GM12878 (cell line): ENCODE data around the gene FDX1. TPM values are rescaled to one million over a fixed set of nuclear protein-coding genes. Genes with fewer than 3 reads are reported as not detected.
A peak's percentile ranks its signal among the peaks of the same experiment; 100 is the strongest.

ENCODE experiments used
- ATAC-seq: fragments of 200-7000 bp; cut with Tn5 transposase; 3 replicates; pipeline ENCODE4 v1.9.1; 2020; ENCODE audit warnings: mild to moderate bottlenecking, moderate library complexity
- BruUV-seq: library from RNA; stranded (reverse); fragments of 400-500 nt; replicated peaks from 2 replicates; lab custom pipeline; 2021; lab: Mats Ljungman, UMichigan
- CTCF ChIA-PET: fragments of 300-600 bp; sonication (Branson Sonifier 250); formaldehyde crosslinking; extraction: SDS; loops from one replicate; lab custom pipeline; 2021; ENCODE audit warnings: inconsistent platforms; lab: Yijun Ruan, JAX
- POLR2A ChIA-PET: fragments of 350-600 bp; formaldehyde crosslinking; extraction: SDS; loops from one replicate; lab custom pipeline; 2021; ENCODE audit warnings: inconsistent platforms; lab: Charles Lee
- RAD21 ChIA-PET: fragments of 300-600 bp; sonication (Branson Sonifier 250); formaldehyde crosslinking; loops from one replicate; lab custom pipeline; 2023; ENCODE audit warnings: antibody characterized with exemption; ENCODE audit not compliant: unreplicated experiment; lab: Charles Lee
- SMC1A ChIA-PET: fragments of 300-600 bp; sonication (Branson Sonifier 250); formaldehyde crosslinking; loops from one replicate; lab custom pipeline; 2023; ENCODE audit not compliant: unreplicated experiment, uncharacterized antibody; lab: Charles Lee
- DNase-seq: peaks from one replicate; pipeline ENCODE4 v3.0.0-alpha.2; 2011; ENCODE audit warnings: low read depth, low spot score
- FAIRE-seq: peaks from 3 replicates; lab custom pipeline; 2011; peaks lifted over from hg19 to GRCh38; lab: Jason Lieb, UNC
- H2AFZ ChIP-seq: 2 replicates; pipeline ENCODE4 v1.6.0; 2011; ENCODE audit warnings: low read depth, low read length, control low read depth; ENCODE audit not compliant: control insufficient read depth
- H3K27ac ChIP-seq: 2 replicates; pipeline ENCODE4 v1.5.1; 2011; ENCODE audit warnings: control low read depth; ENCODE audit not compliant: control insufficient read depth, insufficient read depth
- H3K27me3 ChIP-seq, 2 experiments: replicated peaks in 1 of 2; 2 replicates each; pipeline versions ENCODE4 v1.6.0 to v1.6.1; 2011; ENCODE audit warnings: low read length in 1 of 2; ENCODE audit not compliant: control insufficient read depth in 2 of 2, insufficient read depth in 2 of 2
- H3K36me3 ChIP-seq, 2 experiments: 2 replicates each; pipeline ENCODE4 v1.5.1; 2011; ENCODE audit warnings: low read length in 1 of 2; ENCODE audit not compliant: control insufficient read depth in 2 of 2, insufficient read depth in 2 of 2
- H3K4me1 ChIP-seq: 2 replicates; pipeline ENCODE4 v1.6.1; 2011; ENCODE audit warnings: mild to moderate bottlenecking, low read length, moderate library complexity, mixed read lengths; ENCODE audit not compliant: control insufficient read depth, insufficient read depth
- H3K4me2 ChIP-seq: 2 replicates; pipeline ENCODE4 v1.6.0; 2011; ENCODE audit warnings: control low read depth; ENCODE audit not compliant: control insufficient read depth, insufficient read depth
- H3K4me3 ChIP-seq: fragments of 200-600 bp; sonication (generic); 2 replicates; pipeline ENCODE4 v1.5.1; 2016
- H3K79me2 ChIP-seq: 2 replicates; pipeline ENCODE4 v1.6.0; 2011; ENCODE audit warnings: low read length; ENCODE audit not compliant: control insufficient read depth, insufficient read depth
- H3K9ac ChIP-seq: 2 replicates; pipeline ENCODE4 v1.8.0; 2011; ENCODE audit warnings: low read length, control low read depth, mixed read lengths; ENCODE audit not compliant: control insufficient read depth, insufficient read depth
- H3K9me3 ChIP-seq: replicated peaks from 3 replicates; pipeline ENCODE4 v1.5.1; 2011; ENCODE audit warnings: mild to moderate bottlenecking, low read length; ENCODE audit not compliant: control insufficient read depth, insufficient read depth
- H4K20me1 ChIP-seq: 2 replicates; pipeline ENCODE4 v1.6.0; 2011; ENCODE audit not compliant: control insufficient read depth, insufficient read depth
- ATF3 ChIP-seq: IDR thresholded peaks from 2 replicates; pipeline ENCODE4 v1.6.1; 2011; ENCODE audit warnings: low read depth, mild to moderate bottlenecking, low read length, moderate library complexity, borderline replicate concordance; ENCODE audit errors: extremely low read depth
- BRCA1 ChIP-seq: IDR thresholded peaks from 2 replicates; pipeline ENCODE4 v1.6.1; 2011; ENCODE audit warnings: low read depth, low read length, improper control_type of control experiment
- CBX3 ChIP-seq: fragments of 200-600 bp; sonication (generic); IDR thresholded peaks from 2 replicates; pipeline ENCODE4 v1.6.1; 2016; ENCODE audit warnings: low read depth, borderline replicate concordance
- EP300 ChIP-seq, 2 experiments: fragments of 150-350 bp in 1 of 2; IDR thresholded peaks; 2 replicates each; pipeline ENCODE4 v1.6.1; 2011 to 2012; ENCODE audit warnings: low read depth in 2 of 2, low read length in 2 of 2, borderline replicate concordance in 1 of 2, improper control_type of control experiment in 1 of 2, inconsistent platforms in 1 of 2; ENCODE audit not compliant: control insufficient read depth in 1 of 2
- EZH2 ChIP-seq: IDR thresholded peaks from 2 replicates; pipeline ENCODE4 v1.6.1; 2012; ENCODE audit warnings: low read depth, mild to moderate bottlenecking, control low read depth, inconsistent platforms, low read length, borderline replicate concordance; ENCODE audit not compliant: control insufficient read depth
- FOS ChIP-seq: IDR thresholded peaks from 3 replicates; pipeline ENCODE4 v1.6.1; 2011; ENCODE audit warnings: borderline replicate concordance; ENCODE audit not compliant: insufficient read length; ENCODE audit errors: extremely low read depth
- FOXM1 ChIP-seq: IDR thresholded peaks from 2 replicates; pipeline ENCODE4 v1.6.1; 2012; ENCODE audit warnings: low read depth, mild to moderate bottlenecking, inconsistent platforms, low read length, moderate library complexity
- GABPA ChIP-seq: IDR thresholded peaks from 2 replicates; pipeline ENCODE4 v1.6.1; 2014; ENCODE audit warnings: antibody characterized with exemption, low read depth, mild to moderate bottlenecking, inconsistent platforms
- KDM1A ChIP-seq: fragments of 200-600 bp; sonication (generic); IDR thresholded peaks from 2 replicates; pipeline ENCODE4 v1.6.1; 2016; ENCODE audit warnings: borderline replicate concordance
- MXI1 ChIP-seq: fragments of 150-350 bp; IDR thresholded peaks from 2 replicates; pipeline ENCODE4 v1.6.1; 2011; ENCODE audit warnings: low read depth, mild to moderate bottlenecking, inconsistent platforms, low read length, improper control_type of control experiment
- PKNOX1 ChIP-seq: fragments of 450-650 bp; IDR thresholded peaks from 2 replicates; pipeline ENCODE4 v1.6.1; 2016; ENCODE audit warnings: mild to moderate bottlenecking
- POLR2AphosphoS2 ChIP-seq: IDR thresholded peaks from 2 replicates; pipeline ENCODE4 v1.6.1; 2011; ENCODE audit warnings: low read depth, mild to moderate bottlenecking, low read length, improper control_type of control experiment, moderate library complexity
- STAT3 ChIP-seq: IDR thresholded peaks from 2 replicates; pipeline ENCODE4 v1.6.1; 2011; ENCODE audit warnings: low read depth, low read length, improper control_type of control experiment
- ZBTB11 ChIP-seq: fragments of 450-650 bp; formaldehyde crosslinking; IDR thresholded peaks from 2 replicates; pipeline ENCODE4 v1.5.0; 2022; ENCODE audit warnings: mild to moderate bottlenecking, missing genetic modification characterization
- WGBS: methylation state at CpG from one replicate; pipeline ENCODE4 v1.1.6; 2016; ENCODE audit warnings: low lambda C conversion rate; ENCODE audit not compliant: insufficient replicate concordance, insufficient coverage; ENCODE audit errors: missing lambda C conversion rate; 5-methylcytosine and 5-hydroxymethylcytosine counted together
- in situ Hi-C: fragments of 300-500 bp; cut with MboI; formaldehyde crosslinking; loops from 9 replicates; pipeline ENCODE4 v1.14.3; 2018; ENCODE audit warnings: mixed read lengths
- intact Hi-C: fragments of 100-400 bp; cut with micrococcal nuclease; formaldehyde crosslinking; loops from one replicate; pipeline ENCODE4 v1.14.2; 2022; ENCODE audit not compliant: unreplicated experiment
- polyA plus RNA-seq, 11 experiments: library from polyadenylated mRNA; depleted of rRNA in 4 of 11; unstranded in 6 of 11; stranded (reverse) in 5 of 11; fragments of >200 nt; fragmentation: Nextera tagmentation in 4 of 11; fragmentation: Illumina TruSeq in 1 of 11; extraction: Ambion mirVana in 4 of 11; extraction: Trizol in 1 of 11; gene quantifications; 1 replicate in 1 of 11; 2 replicates in 10 of 11; pipeline versions ENCODE4 v1.2.1 to v1.2.3, GENCODE V29; 2011 to 2016; ENCODE audit warnings: inconsistent platforms in 2 of 11, missing spikeins in 2 of 11, low read depth in 1 of 11
- total RNA-seq, 4 experiments: library from RNA; depleted of rRNA in 3 of 4; stranded (reverse); fragments of >200 nt in 3 of 4; fragmentation: Illumina TruSeq in 1 of 4; extraction: Trizol in 1 of 4; gene quantifications; 2 replicates each; pipeline versions ENCODE4 v1.2.1 to v1.2.3, GENCODE V29; 2013 to 2021

Gene FDX1
- total and polyA plus RNA-seq, 10 of the 15 experiments (the other 5 are each of a cell fraction or from before 2014, with no cell fraction given): 3.9 to 20.3 (median 8.1) TPM

- H3K4me3 ChIP-seq: peak overlapping the region; percentile 67
- ChIA-PET SMC1A (interaction anchor here (0.6 to 7.2 kb wide), 11 partner anchors 10 to 251 kb away, joined by 3 to 113 read pairs (median 5); no protein-coding TSS in a partner anchor), POLR2A (interaction anchor here (1.0 kb wide), 1 partner anchor 230 kb away, joined by 4 read pairs; no protein-coding TSS in a partner anchor), CTCF (interaction anchor here (0.9 to 8.8 kb wide), 12 partner anchors 13 to 797 kb away, joined by 3 to 178 read pairs (median 6); no protein-coding TSS in a partner anchor), RAD21 (interaction anchor here (1.0 to 3.5 kb wide), 5 partner anchors 54 to 462 kb away, joined by 3 to 42 read pairs (median 7); no protein-coding TSS in a partner anchor)
- intact Hi-C loops: loop anchor here (10.0 kb wide), 3 partner anchors 137 to 993 kb away; partner anchors contain the start of genes RDX and ZC3H12C
- no peak overlapping the region for H3K27ac ChIP-seq
- peaks cover 21% of the 10 kb centered on the region for H3K4me1 ChIP-seq
- no TSS peak for BruUV-seq
- H3K9me3 ChIP-seq: no peaks in the 10 kb centered on the region
- ATAC-seq (no peak), FAIRE-seq (no peak), DNase-seq (no peak)
- TF ChIP-seq KDM1A (no peak), POLR2AphosphoS2 (no peak), MXI1 (no peak), GABPA (no peak), FOXM1 (no peak), ZBTB11 (CRISPR knock-in tag) (no peak), ATF3 (no peak), EZH2 (no peak), EP300 (IDR thresholded peaks at IDR 0.05; ENCODE audit: borderline replicate concordance in 1 of 2, control insufficient read depth in 1 of 2, low read depth in 2 of 2, low read length in 2 of 2) (no peak), BRCA1 (no peak), CBX3 (no peak), PKNOX1 (no peak), FOS (no peak), STAT3 (no peak)
- in situ Hi-C loops: loop anchor here (5.0 kb wide), 1 partner anchor 229 kb away; no protein-coding TSS in a partner anchor
- H3K27me3 ChIP-seq: no peaks in the 10 kb centered on the region
- no peaks in the 10 kb centered on the region for H3K36me3 ChIP-seq
- H3K79me2 ChIP-seq: peaks cover 32% of the 10 kb centered on the region
- no peak overlapping the region; the same call in 1 of the 2 replicates for H3K9ac ChIP-seq
- H3K4me2 ChIP-seq: peak overlapping the region; percentile 96
- no peak overlapping the region for H2AFZ ChIP-seq
- 74% methylated on average over 4 of the region's 4 CpGs for WGBS
- H4K20me1 ChIP-seq: peaks cover 3% of the 10 kb centered on the region
Measured at GRCh38 chr11:110431674-110432073, 1.9 kb downstream of the FDX1 start.
